GM21390 (cell line): ENCODE data around the gene CDC42SE1.

Experiments
- ATAC-seq: cut with Tn5 transposase; IDR thresholded peaks from one replicate; pipeline ENCODE4 v1.9.1; 2021; ENCODE audit not compliant: unreplicated experiment

Gene CDC42SE1

GRCh38 chr1:151009674-151010345 is 49.6 kb downstream of the CDC42SE1 start:
- ATAC-seq: no peak

- no peak for ATAC-seq
Measured at GRCh38 chr1:151009206-151009587, 50.2 kb downstream of the CDC42SE1 start.

- peak; percentile 76 for ATAC-seq
Measured at GRCh38 chr1:151008244-151009205, 50.9 kb downstream of the CDC42SE1 start, which contains the start of gene PRUNE1. Gene PRUNE1, plus strand, starts transcription at chr1:151008449. Its CDS starts 184 bp downstream, at chr1:151008633.

GRCh38 chr1:151007853-151008243 is 51.6 kb downstream of the CDC42SE1 start:
- no peak for ATAC-seq

GRCh38 chr1:151006327-151007052 is 52.9 kb downstream of the CDC42SE1 start, which contains the start of gene MINDY1:
Gene MINDY1, minus strand, starts transcription at chr1:151006902. Its CDS starts 4,285 bp downstream, at chr1:151002617.
- ATAC-seq: no peak

- no peak for ATAC-seq
Measured at GRCh38 chr1:151005729-151006319, 53.6 kb downstream of the CDC42SE1 start.

- ATAC-seq: no peak
Measured at GRCh38 chr1:151003180-151003579, 56.2 kb downstream of the CDC42SE1 start.

DNA sequence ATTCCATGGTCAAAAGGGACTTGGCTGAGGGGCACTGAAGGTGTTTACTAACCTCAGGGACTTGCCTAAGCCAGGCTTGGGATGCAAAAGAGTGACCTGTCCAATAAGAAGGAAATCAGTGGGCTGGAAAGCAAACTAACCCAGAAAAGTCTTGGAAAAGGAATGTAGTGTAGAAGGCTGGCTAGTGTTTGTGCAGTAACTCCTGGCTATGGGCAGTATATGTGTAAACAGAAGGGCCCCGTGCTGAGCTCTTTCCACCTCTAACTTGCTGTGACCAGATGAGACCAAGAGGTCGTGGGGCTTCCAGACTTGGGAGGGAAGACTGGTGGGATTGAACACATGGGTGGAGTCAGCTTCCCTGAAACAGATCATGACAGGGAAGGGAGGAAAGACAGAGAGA is 56.8 kb downstream of the CDC42SE1 start:
- no peak for ATAC-seq

GRCh38 chr1:151002051-151002450 is 57.4 kb downstream of the CDC42SE1 start:
- no peak for ATAC-seq

- no peak for ATAC-seq
Measured at GRCh38 chr1:151001602-151002001, 57.8 kb downstream of the CDC42SE1 start.
